HepG2 (cell line): ENCODE results near the gene KCNK17. TPM values are rescaled to one million over a fixed set of nuclear protein-coding genes. Genes with fewer than 3 reads are reported as not detected.

Source experiments
- ATAC-seq: fragments of 200-7000 bp; cut with Tn5 transposase; 3 replicates; pipeline ENCODE4 v1.9.1; 2020; ENCODE audit warnings: mild to moderate bottlenecking, moderate library complexity
- BruUV-seq: library from RNA; stranded (reverse); fragments of 400-500 nt; replicated peaks from 2 replicates; lab custom pipeline; 2021; lab: Mats Ljungman, UMichigan
- CTCF ChIA-PET: fragments of 300-600 bp; formaldehyde crosslinking; extraction: SDS; loops from one replicate; lab custom pipeline; 2021; ENCODE audit warnings: low total read pairs, inconsistent platforms, low intra/inter-chr PET ratio; lab: Yijun Ruan, JAX
- POLR2A ChIA-PET: fragments of 350-600 bp; sonication (Branson Sonifier 250); formaldehyde crosslinking; loops from one replicate; lab custom pipeline; 2020; ENCODE audit warnings: antibody characterized with exemption, inconsistent platforms; lab: Yijun Ruan, JAX
- DNase-seq: peaks from one replicate; pipeline ENCODE4 v3.0.0-alpha.2; 2015; ENCODE audit warnings: low spot score
- FAIRE-seq: peaks from 3 replicates; lab custom pipeline; 2011; peaks lifted over from hg19 to GRCh38; lab: Jason Lieb, UNC
- H2AFZ ChIP-seq: one replicate; pipeline ENCODE4 v1.6.1; 2011; ENCODE audit warnings: low read length, inconsistent platforms
- H3K27ac ChIP-seq: fragments of 300-600 bp; 3 replicates; pipeline ENCODE4 v1.8.0; 2011; ENCODE audit warnings: mixed run types, mild to moderate bottlenecking, mixed read lengths, low read length, inconsistent platforms; ENCODE audit not compliant: insufficient read depth; ENCODE audit errors: extremely low read length
- H3K27me3 ChIP-seq, 2 experiments: fragments of 200-600 bp in 1 of 2; 2 replicates in 1 of 2; 3 replicates in 1 of 2; pipeline versions ENCODE4 v1.6.0 to v1.8.0; 2011; ENCODE audit warnings: low read length in 2 of 2, mild to moderate bottlenecking in 2 of 2, moderate library complexity in 2 of 2, inconsistent platforms in 1 of 2; ENCODE audit not compliant: insufficient read depth in 2 of 2, control insufficient read depth in 1 of 2
- H3K36me3 ChIP-seq, 2 experiments: fragments of 200-600 bp in 1 of 2; replicated peaks in 1 of 2; 2 replicates in 1 of 2; 3 replicates in 1 of 2; pipeline versions ENCODE4 v1.5.1 to v1.8.0; 2011; ENCODE audit warnings: low read length in 2 of 2, inconsistent platforms in 1 of 2; ENCODE audit not compliant: insufficient read depth in 2 of 2, control insufficient read depth in 1 of 2
- H3K4me1 ChIP-seq: 2 replicates; pipeline ENCODE4 v1.5.1; 2012; ENCODE audit warnings: low read length, inconsistent platforms; ENCODE audit not compliant: insufficient read depth
- H3K4me2 ChIP-seq: 2 replicates; pipeline ENCODE4 v1.6.0; 2011; ENCODE audit warnings: low read depth, low read length, inconsistent platforms
- H3K4me3 ChIP-seq, 3 experiments: fragments of 200-600 bp in 1 of 3; sonication (generic), shearing (Covaris generic) in 1 of 3; replicated peaks in 1 of 3; 2 replicates each; pipeline ENCODE4 v1.5.1; 2011 to 2016; ENCODE audit warnings: low read length in 3 of 3, inconsistent platforms in 2 of 3, low read depth in 2 of 3, mild to moderate bottlenecking in 2 of 3, control low read depth in 1 of 3, mixed read lengths in 1 of 3; ENCODE audit not compliant: insufficient read depth in 1 of 3
- H3K79me2 ChIP-seq: one replicate; pipeline ENCODE4 v1.6.1; 2011; ENCODE audit warnings: low read length, inconsistent platforms; ENCODE audit not compliant: insufficient read depth
- H3K9ac ChIP-seq: 2 replicates; pipeline ENCODE4 v1.6.0; 2011; ENCODE audit warnings: mild to moderate bottlenecking, low read depth, low read length, inconsistent platforms; ENCODE audit not compliant: insufficient read depth
- H3K9me3 ChIP-seq: 2 replicates; pipeline ENCODE4 v1.5.1; 2012; ENCODE audit warnings: mild to moderate bottlenecking, low read length
- H4K20me1 ChIP-seq: 2 replicates; pipeline ENCODE4 v1.6.0; 2011; ENCODE audit warnings: inconsistent platforms, mild to moderate bottlenecking, low read length, moderate library complexity; ENCODE audit not compliant: insufficient read depth
- ETV5 ChIP-seq: IDR thresholded peaks from 2 replicates; pipeline ENCODE4 v1.6.1; 2018; ENCODE audit warnings: missing biosample characterization, missing genetic modification reagents, inconsistent platforms, borderline replicate concordance
- MLLT10 ChIP-seq: sonication (generic); formaldehyde crosslinking; IDR thresholded peaks from 2 replicates; pipeline ENCODE4 v1.4.0; 2020; ENCODE audit warnings: missing genetic modification reagents
- MTA3 ChIP-seq: sonication (generic); formaldehyde crosslinking; IDR thresholded peaks from 2 replicates; pipeline ENCODE4 v1.4.0; 2020; ENCODE audit warnings: missing genetic modification reagents
- MYPOP ChIP-seq: sonication (generic); formaldehyde crosslinking; IDR thresholded peaks from 2 replicates; pipeline ENCODE4 v1.8.1; 2023; ENCODE audit warnings: mild to moderate bottlenecking, moderate library complexity, missing genetic modification reagents
- NKX3-1 ChIP-seq: sonication (generic); formaldehyde crosslinking; IDR thresholded peaks from 2 replicates; pipeline ENCODE4 v1.5.0; 2020; ENCODE audit warnings: missing genetic modification reagents
- ZNF230 ChIP-seq: sonication (generic); formaldehyde crosslinking; IDR thresholded peaks from 2 replicates; pipeline ENCODE4 v1.4.0; 2020; ENCODE audit warnings: mild to moderate bottlenecking, missing genetic modification reagents
- ZNF484 ChIP-seq: sonication (generic); formaldehyde crosslinking; IDR thresholded peaks from 2 replicates; pipeline ENCODE4 v1.5.1; 2020; ENCODE audit warnings: mild to moderate bottlenecking, low read depth, missing genetic modification reagents, borderline replicate concordance
- ZNF646 ChIP-seq: sonication (generic); formaldehyde crosslinking; IDR thresholded peaks from 2 replicates; pipeline ENCODE4 v1.9.0; 2021; ENCODE audit warnings: mild to moderate bottlenecking, missing genetic modification reagents
- WGBS: methylation state at CpG from one replicate; pipeline ENCODE4 v1.1.6; 2017; ENCODE audit warnings: low lambda C conversion rate; 5-methylcytosine and 5-hydroxymethylcytosine counted together
- in situ Hi-C: cut with HindIII; loops from 2 replicates; pipeline ENCODE4 v1.10.0; 2017; ENCODE audit warnings: low pct_unique_long_range_greater_than_20kb; ENCODE audit not compliant: extremely low pct_ligation_motif_present
- intact Hi-C: fragments of 100-400 bp; cut with micrococcal nuclease; formaldehyde crosslinking; loops from one replicate; pipeline ENCODE4 v1.10.0; 2022; ENCODE audit not compliant: unreplicated experiment
- polyA plus RNA-seq, 8 experiments: library from polyadenylated mRNA; depleted of rRNA in 3 of 8; stranded (reverse) in 7 of 8; unstranded in 1 of 8; fragments of >200 nt; fragmentation: Illumina TruSeq in 4 of 8; extraction: Trizol in 4 of 8; gene quantifications; 2 replicates each; pipeline versions ENCODE4 v1.2.1 to v1.2.3, GENCODE V29; 2011 to 2016; ENCODE audit warnings: low read depth in 4 of 8, missing spikeins in 1 of 8, mixed read lengths in 1 of 8; ENCODE audit not compliant: insufficient read depth in 1 of 8
- total RNA-seq, 5 experiments: library from RNA; depleted of rRNA; stranded (reverse); fragments of >200 nt; fragmentation: Illumina TruSeq; extraction: Trizol; gene quantifications; 2 replicates each; pipeline ENCODE4 v1.2.3, GENCODE V29; 2016; ENCODE audit warnings: low read depth in 1 of 5
- TF ChIP-seq, protein P1 (sequence below): sonication (generic); formaldehyde crosslinking; IDR thresholded peaks from 2 replicates; pipeline ENCODE4 v1.5.0; 2020; ENCODE audit warnings: mild to moderate bottlenecking, missing genetic modification reagents, borderline replicate concordance
- TF ChIP-seq, protein P2 (sequence below): IDR thresholded peaks from 2 replicates; pipeline ENCODE4 v1.6.1; 2016; ENCODE audit warnings: mild to moderate bottlenecking

Gene KCNK17
- total and polyA plus RNA-seq, 2 of the 13 experiments (the other 11 are each of a cell fraction or from before 2014, with no cell fraction given): not detected

DNA sequence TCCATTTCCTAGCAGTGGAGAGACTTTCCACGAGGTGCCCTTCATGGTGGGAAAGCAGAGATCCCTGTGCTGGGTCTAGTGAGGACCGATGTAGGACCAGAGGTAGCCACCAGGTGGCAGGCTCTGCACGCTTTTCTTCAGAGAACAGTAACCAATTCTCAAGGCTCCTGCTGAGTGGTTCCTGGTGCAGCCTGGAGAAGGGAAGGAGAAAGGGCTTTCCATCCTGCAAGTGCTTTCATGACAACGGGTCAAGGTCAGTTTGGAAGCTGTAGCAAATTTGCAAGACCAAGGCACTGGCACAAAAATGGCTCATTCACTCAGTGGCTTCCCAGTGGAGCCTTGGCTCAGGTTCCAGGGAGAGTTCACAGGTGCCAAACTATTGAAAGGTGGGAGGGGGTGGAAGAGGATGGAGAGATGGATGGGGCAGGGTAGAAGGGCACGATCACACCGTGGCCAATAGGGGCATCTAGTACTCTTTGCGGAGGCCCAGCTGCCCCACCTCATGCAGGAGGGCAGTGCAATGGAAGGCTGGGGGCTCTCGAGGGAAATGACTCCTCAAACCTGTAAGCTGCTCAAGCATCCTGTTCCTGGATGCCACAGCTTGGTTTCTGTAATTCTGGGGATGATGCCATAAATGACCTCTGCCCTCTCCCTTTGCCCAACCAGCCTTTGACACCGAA is 33.8 kb upstream of the KCNK17 start:
- no peak overlapping the region for H2AFZ ChIP-seq
- ATAC-seq (peak; percentile 91), DNase-seq (peak; percentile 46), FAIRE-seq (peak; percentile 66)
- no peak overlapping the region for H3K27ac ChIP-seq
- POLR2A ChIA-PET: no interaction called here
- intact Hi-C loops (loop anchor here (1.0 kb wide), 1 partner anchor 544 kb away; no protein-coding TSS in a partner anchor), in situ Hi-C loops (no loop called here)
- no peak overlapping the region for H3K4me3 ChIP-seq
- no peak overlapping the region for H3K4me2 ChIP-seq
- no peaks in the 10 kb centered on the region for H3K79me2 ChIP-seq
- H3K4me1 ChIP-seq: no peaks in the 10 kb centered on the region
- WGBS: 22% methylated on average over 9 of the region's 9 CpGs
- H4K20me1 ChIP-seq: no peaks in the 10 kb centered on the region
- no TSS peak for BruUV-seq
- CTCF ChIA-PET: interaction anchor here (1.8 kb wide), 1 partner anchor 544 kb away, joined by 19 read pairs; no protein-coding TSS in a partner anchor
- no peaks in the 10 kb centered on the region for H3K9me3 ChIP-seq
- no peaks in the 10 kb centered on the region for H3K27me3 ChIP-seq
- no peaks in the 10 kb centered on the region for H3K36me3 ChIP-seq
- H3K9ac ChIP-seq: no peak overlapping the region
- TF ChIP-seq NKX3-1 (CRISPR knock-in tag): no peak
- TF ChIP-seq, protein P1, sequence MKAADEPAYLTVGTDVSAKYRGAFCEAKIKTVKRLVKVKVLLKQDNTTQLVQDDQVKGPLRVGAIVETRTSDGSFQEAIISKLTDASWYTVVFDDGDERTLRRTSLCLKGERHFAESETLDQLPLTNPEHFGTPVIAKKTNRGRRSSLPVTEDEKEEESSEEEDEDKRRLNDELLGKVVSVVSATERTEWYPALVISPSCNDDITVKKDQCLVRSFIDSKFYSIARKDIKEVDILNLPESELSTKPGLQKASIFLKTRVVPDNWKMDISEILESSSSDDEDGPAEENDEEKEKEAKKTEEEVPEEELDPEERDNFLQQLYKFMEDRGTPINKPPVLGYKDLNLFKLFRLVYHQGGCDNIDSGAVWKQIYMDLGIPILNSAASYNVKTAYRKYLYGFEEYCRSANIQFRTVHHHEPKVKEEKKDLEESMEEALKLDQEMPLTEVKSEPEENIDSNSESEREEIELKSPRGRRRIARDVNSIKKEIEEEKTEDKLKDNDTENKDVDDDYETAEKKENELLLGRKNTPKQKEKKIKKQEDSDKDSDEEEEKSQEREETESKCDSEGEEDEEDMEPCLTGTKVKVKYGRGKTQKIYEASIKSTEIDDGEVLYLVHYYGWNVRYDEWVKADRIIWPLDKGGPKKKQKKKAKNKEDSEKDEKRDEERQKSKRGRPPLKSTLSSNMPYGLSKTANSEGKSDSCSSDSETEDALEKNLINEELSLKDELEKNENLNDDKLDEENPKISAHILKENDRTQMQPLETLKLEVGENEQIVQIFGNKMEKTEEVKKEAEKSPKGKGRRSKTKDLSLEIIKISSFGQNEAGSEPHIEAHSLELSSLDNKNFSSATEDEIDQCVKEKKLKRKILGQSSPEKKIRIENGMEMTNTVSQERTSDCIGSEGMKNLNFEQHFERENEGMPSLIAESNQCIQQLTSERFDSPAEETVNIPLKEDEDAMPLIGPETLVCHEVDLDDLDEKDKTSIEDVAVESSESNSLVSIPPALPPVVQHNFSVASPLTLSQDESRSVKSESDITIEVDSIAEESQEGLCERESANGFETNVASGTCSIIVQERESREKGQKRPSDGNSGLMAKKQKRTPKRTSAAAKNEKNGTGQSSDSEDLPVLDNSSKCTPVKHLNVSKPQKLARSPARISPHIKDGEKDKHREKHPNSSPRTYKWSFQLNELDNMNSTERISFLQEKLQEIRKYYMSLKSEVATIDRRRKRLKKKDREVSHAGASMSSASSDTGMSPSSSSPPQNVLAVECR (CRISPR knock-in tag): no peak
- no peak for TF ChIP-seq ZNF484 (CRISPR knock-in tag)
- TF ChIP-seq, protein P2, sequence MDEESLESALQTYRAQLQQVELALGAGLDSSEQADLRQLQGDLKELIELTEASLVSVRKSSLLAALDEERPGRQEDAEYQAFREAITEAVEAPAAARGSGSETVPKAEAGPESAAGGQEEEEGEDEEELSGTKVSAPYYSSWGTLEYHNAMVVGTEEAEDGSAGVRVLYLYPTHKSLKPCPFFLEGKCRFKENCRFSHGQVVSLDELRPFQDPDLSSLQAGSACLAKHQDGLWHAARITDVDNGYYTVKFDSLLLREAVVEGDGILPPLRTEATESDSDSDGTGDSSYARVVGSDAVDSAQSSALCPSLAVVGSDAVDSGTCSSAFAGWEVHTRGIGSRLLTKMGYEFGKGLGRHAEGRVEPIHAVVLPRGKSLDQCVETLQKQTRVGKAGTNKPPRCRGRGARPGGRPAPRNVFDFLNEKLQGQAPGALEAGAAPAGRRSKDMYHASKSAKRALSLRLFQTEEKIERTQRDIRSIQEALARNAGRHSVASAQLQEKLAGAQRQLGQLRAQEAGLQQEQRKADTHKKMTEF (CRISPR knock-in tag): no peak
- TF ChIP-seq ETV5 (CRISPR knock-in tag): no peak
- no peak for TF ChIP-seq ZNF646 (CRISPR knock-in tag)
- 0 out of 2 replicates have a peak, but pooled peaks have one; percentile 59 for TF ChIP-seq ZNF230 (CRISPR knock-in tag)
- TF ChIP-seq MLLT10 (CRISPR knock-in tag): no peak
- no peak for TF ChIP-seq MTA3 (CRISPR knock-in tag)
- no peak for TF ChIP-seq MYPOP (CRISPR knock-in tag)
